T-helper 2 cell treated with Interferon-gamma antibody and Interleukin-4, amounts not matched to agents 100 ng/mL and 5 ng/mL, for 36 hours (primary cell): ENCODE data around the gene TCP1. TPM values are rescaled to one million over a fixed set of nuclear protein-coding genes. Genes with fewer than 3 reads are reported as not detected.
"Not testable (repeated sequence)": the region's sequence is repeated elsewhere in the genome, so short reads cannot be mapped to it uniquely, and the experiment has no call there.

Experiments used
- intact Hi-C: fragments of 100-400 bp; cut with micrococcal nuclease; formaldehyde crosslinking; loops from one replicate; pipeline ENCODE4 v1.15.1; 2023
- total RNA-seq: library from RNA; stranded (reverse); gene quantifications from 2 replicates; pipeline ENCODE4 v1.2.3, GENCODE V29; 2022

The TCP1 gene
- 282 and 290 TPM in 2 replicates for total RNA-seq

DNA sequence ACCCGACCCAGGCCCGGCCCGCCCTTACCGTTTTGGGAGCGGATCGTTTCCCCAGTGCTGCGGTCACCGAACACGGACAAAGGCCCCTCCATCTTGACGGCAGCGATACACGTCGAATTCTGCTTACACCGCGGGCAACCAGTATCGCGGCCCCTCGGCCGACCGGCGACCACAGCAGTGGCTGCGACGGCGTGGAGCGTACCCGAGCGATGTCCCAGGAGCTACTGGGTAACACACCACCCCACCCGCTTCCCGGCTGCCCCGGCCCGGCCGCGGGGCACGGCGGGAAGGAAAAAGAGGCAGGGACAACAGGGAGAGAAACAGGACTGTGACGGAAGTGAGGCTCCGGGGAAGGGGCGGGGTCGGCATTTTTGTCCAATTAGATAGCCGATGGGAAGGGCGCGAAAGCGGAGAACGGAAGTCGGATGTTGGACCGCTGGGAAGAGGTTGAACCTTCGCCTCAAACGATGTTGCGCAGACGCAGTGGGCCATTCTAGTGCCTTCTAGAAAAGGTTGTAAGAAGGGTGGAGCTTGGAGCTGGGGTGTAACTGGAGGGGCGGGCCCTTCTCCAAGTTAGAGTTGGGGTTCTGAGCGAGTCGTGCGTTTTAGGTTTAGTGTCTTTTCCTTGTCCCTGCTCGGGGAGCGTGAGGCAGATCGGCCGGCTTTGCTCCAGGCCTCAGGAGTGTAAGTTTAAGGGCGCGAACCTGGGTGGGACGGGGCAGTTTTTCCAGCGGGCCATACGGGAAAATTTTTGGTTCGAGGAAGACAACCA, at the start of gene TCP1:
Gene TCP1 (minus strand): TSS at position 226 of the 772 bp plus-strand sequence. CDS start 134 bp downstream, at position 92.
- intact Hi-C loops: loop anchor here (1.0 to 5.0 kb wide), 10 partner anchors 27 to 1483 kb away; partner anchors contain the start of genes ACAT2, AGPAT4, SOD2 and SYTL3

DNA sequence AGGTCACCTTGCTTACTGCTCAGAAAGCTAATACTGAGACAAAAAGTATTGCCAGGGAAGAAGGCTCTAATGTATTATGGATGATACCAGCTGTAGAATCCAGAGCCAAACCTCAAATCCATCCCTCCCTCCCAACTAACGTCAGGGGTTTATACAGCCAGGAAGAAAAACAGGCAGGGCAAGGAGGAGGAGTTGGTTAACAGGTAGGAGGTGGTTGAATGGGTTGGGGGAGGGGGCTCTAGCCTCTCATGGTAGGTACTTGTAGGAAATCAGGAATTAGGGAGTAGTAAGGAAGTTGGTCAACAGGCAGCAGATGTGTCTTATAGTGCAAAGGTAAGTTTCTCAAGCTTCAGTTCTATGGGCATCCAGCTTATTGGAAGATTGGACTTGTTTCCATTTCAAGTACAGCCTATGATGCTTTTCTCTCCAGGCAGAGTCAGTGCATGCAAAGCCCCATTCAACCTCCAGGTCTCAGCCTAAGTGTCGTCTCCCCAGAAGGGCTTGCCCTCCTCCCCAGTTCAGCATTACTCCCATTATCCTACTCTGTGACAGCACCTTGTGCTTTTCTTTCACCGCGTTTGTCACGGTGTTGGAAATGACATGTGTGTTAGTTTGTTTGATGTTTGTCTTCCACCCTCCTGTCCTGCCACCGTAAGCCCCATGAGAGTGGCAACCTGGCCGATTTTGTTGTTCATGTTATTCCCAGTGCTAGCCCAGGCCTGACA, 48.8 kb upstream of the TCP1 start:
- intact Hi-C loops: no loop called here

DNA sequence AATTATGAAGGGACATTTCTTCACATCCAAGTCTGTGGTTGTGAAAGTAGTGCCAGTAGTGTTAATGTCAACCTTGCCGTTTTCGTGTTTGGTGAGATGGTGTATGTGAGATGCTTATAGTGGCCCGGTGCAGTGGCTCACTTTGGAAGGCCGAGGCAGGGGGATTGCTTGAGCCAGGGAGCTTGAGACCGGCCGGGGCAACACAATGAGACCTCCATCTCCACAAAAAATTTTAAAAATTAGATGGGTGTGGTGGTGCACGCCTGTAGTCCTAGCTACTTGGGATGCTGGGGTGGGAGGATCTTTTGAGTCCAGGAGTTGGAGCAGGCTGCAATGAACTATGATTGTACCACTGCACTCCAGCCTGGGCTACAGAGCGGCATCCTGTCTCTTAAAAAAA, 48.1 kb upstream of the TCP1 start:
- intact Hi-C loops: no loop called here

DNA sequence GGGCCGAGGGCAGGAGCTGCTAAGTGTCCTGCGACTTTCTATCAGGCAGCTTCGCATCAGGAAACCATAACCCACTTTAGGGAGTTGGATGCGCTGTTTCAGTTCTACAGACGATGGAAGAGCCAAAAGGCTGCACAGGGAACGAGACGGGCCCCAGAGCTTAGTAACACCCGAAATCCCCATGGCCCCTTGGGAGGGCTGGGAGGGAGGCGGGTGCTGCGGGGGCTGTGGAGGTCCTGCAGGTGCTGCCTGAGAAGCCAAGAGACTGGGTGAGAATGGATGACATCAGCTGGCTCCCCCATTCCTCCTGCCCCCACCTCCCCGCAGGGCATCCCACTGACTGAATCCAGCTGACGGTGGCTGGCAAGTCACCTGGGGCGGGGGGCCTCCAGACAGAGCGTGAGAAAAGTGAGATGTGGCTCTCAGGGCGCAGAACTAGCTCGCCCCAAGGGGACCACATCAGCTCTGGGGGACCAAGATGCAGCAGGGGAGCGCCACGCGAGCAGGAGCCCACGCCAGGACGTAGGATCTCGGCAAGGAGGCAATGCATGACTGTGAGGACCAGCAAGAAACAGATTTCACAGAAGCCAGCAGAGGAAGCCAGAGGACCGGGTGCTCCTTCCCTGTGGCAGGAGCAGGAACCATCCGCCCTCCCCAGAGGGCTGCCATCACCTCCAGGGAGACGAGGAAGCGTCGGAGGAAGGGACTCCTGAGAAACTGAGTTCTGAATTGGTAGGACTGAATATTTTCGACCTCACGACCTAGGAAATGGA, 47.5 kb upstream of the TCP1 start:
- intact Hi-C loops: no loop called here

DNA sequence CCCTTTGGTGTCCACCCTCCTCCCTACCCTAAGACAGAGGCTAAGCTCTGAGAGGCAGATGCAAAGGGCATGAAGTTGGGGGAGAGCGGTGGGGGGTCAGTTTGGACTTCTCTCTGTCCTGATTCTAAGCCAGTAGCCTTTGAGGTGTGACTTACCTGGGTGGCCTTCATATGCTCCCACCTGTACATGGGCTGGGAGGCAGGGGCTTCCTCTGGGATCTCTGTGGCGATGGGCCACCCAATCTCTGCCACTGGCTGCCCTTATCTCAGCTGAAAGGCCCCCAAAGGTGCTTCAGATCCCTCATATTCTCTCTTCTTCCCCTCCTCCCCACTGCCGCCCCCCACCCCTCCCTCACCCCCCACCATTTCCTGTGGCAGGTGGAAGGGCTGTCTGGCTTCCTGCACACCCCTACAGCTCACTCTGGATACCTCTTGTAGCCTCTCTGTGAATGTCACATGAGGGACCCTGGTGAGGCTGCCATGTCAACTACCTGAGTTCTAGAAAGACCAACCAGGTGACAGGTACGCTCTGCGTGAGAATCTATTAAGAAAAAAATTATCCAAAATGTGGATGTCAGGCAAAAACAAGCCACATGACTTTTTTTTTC, 44.7 kb upstream of the TCP1 start:
- intact Hi-C loops: no loop called here

DNA sequence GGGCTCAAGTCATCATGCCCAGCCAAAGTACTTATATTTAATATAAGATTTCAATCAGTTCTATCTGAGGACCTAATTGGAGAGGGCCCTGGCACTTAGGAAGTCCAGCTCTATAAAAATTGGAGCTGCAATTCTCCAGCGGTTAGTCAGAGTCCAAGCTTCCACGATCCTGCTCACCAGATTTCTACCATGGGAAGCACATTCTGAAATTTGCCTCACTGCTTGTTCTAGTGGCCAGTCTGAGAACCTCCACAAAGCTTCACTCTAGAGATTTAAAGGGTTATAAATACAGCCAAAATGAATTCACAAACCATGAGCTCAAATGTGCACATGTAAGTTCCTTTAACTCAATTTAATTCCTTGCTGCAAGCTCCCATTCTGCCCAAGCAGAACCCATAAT, 44.2 kb upstream of the TCP1 start:
- intact Hi-C loops: no loop called here

DNA sequence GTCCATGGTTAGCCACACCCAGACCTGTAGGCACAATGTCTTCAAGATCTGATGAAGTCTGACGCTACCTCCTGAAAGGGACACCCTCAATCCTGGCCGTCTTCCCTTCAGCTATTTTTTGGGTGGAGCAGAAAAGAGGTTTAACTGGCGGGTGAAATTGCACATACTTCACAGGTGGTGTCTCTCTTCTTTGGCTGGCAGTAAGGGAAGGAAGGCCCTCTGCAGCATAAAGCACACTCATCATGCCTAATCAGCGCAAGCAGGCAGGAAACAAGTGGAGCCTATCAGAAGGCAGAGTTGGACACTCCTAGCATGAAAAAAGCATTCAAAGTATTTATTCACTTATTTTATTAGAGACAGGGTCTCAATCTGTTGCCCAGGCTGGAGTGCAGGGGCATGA, 43.5 kb upstream of the TCP1 start:
- intact Hi-C loops: no loop called here

DNA sequence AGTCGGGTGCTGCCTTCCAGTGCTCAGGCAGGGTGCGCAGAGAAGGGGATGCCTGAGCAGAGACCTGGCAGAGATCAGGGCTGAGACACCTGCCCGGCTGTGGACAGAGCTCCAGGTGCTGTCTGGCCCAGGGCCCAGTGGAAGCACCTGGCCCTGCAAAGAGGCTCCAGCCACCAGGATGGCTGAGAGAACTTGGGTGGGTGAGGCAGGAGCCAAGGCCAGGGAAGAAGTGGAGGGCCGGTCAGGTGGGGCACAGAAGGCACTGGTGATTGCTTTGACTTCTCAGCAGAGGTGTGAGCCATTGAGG, 41.9 kb upstream of the TCP1 start:
- intact Hi-C loops: no loop called here

DNA sequence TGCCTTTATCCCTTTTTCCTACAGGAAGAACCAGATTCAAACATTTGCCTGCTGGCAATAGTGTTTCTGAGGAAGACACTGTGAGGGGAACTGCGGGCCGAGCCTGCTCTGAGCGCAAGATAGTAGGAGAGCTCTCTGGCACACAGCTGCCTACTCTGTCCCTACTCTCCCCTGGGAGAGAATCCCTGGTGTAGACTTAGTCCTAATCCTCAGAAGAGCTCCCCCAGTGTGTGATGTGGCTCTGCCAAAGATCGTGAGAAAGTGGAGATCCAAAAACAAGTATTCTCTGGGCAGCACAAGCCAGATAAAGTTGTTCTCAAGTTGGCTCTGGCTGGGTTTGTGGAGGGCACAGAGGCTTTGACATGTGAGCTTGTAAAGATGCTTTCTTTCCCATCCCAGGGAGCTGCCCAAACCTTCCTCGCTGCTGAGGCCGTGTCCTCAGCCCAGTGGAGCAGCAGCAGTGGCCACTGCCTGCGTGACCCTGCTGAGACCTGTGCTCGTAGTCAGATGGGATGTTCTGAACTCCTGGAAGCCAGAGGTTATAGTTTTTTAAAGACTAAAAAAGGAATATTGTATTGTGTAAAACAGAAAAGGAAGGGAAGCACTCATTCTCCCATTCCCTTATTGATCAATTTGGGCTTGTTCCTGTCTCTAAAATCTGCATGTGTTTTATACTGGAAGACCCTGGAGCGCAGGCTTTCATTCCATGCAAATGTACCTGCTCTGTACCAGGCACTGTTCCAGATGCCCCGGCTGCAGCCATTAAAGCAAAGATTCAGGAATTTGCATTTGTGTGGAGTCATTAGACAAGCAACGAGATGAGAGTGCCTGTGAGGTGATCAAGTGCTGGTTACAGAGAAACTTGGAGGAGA, 41.3 kb upstream of the TCP1 start:
- intact Hi-C loops: no loop called here

DNA sequence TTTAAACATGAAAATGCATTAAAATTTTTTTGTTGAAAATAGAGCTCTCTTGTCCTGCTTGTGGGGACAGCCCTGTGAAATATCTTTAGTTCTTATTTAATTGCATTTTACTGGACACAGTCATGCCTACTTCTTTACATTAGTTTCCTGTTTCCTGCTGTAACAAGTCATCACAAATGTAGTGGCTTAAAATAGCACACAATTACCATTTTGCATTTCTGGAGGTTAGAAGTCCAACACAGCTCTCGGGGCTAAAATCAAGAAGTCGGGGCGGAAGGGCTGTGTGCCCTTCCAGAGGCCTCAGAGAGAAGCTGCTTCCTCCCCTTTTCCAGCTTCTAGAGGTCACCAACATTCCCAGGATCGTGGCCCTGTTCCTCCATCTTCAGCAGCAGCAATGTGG, 40.1 kb upstream of the TCP1 start:
- intact Hi-C loops: no loop called here

DNA sequence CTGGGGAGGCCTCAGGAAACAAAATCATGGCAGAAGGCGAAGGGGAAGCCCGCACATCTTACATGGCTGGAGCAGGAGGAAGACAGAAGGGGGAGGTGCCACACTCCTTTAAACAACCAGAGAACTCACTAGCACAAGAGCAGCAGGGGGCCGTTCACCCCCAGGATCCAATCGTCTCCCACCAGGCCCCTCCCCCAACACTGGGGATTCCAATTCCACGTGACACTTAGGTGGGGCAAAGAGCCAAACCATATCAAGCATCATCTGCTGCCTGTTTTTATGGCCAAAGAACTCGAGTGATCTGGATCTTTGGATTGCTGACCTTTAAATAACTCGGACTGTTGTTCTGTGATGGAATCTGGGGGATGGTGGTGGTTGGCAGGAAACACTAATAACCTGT, 38.7 kb upstream of the TCP1 start:
- intact Hi-C loops: no loop called here

DNA sequence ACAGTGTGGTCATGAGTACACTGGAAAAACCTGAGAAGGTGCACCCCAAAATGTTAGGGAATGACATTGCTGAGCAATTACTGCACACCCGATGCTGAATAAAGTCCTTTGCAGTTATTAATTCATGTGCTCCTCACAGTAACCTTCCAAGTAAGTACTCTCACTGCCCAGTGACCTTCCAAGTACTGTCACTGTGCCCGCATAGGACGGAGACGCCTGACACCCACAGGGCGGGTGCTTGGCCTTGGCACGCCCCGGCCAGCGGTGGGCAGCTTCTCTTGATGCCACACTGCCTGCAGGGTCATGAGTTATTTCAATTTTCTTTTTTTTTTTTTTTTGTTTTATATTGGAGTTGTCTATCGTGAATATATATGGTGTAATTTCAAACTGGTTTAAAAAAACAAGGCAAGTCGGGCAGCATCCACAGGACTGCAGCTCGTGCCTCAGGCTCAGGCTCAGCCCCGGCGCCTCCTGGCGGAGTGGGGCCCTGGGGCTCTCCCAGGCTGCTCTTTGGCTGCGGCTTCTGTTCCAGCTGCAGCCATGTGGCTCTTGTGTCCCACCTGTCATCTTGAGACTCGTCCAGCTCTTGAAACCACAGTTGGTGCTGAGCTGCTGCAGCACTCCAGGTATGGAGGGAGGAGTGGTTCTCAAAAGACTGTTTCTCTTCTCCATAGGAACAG, 37.7 kb upstream of the TCP1 start:
- intact Hi-C loops: no loop called here

DNA sequence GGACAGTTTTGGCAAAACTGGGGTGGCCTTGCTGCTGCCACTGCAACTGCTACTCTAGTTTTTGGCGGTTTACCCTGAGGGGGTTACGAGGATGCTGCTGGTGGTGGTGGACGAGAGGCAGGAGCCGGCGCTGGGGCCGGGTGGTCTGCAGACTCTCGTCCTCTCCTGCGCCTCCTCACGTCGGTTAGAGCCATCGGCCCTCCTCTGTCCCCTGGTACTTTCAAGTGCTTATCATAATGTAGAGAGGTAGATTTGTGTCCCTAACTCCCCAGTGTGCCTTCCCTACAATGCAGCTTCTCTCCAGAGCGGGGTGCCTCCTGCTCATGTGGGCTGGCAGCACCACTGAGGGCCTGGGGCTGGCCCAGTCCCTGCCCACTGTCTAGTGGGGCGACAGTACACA, 36.6 kb upstream of the TCP1 start:
- intact Hi-C loops: no loop called here

DNA sequence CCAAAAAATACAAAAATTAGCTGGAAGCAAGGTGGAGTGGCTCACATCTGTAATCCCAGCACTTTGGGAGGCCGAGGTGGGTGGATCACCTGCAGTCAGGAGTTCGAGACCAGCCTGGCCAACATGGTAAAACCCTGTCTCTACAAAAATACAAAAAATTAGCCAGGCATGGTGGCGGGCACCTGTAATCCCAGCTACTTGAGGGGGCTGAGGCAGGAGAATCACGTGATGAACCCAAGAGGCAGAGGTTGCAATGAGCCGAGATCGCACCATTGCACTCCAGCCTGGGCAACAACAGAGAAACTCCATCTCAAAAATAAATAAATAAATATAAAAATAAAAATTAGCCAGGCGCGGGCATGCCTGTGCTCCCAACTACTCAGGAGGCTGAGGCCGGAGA, 35.3 kb upstream of the TCP1 start:
- intact Hi-C loops: not testable (repeated sequence)

DNA sequence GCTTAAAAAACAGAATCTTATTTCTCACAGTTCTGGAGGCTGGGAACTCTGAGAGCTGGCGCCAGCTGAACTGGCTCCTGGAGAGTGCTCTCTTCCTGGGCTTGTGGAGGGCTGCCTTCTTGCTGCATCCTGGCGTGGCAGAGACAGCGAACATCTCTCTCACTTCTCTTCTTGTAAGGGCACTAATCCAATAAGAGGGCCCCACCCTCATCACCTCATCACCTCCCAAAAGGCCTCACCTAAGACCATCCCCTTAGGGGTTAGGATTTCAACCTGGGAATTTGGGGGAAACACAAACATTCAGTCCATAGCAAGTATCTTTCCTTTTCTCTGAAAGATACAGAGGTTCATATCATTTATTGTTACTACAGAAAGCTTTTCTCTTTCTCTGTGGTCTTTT, 34.6 kb upstream of the TCP1 start:
- intact Hi-C loops: no loop called here

DNA sequence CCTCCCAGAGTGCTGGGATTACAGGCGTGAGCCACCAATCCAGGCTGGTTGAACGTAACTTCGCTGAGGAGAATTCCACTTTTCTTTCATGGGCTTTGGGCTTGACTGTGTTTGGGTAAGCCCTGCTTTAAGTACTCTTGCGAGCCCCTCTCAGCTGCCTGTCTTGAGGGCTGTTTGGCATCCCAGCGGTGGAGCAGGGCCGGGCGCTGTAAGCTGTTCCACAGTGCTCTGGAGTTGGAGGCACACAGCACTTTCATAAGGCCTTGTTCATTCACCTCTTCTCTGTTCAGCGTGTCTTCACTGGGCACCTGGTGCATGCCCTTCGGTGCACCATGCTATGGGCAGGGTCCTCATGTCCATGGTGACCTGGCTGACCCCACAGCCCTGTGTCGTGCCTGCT, 32.3 kb upstream of the TCP1 start:
- intact Hi-C loops: no loop called here

DNA sequence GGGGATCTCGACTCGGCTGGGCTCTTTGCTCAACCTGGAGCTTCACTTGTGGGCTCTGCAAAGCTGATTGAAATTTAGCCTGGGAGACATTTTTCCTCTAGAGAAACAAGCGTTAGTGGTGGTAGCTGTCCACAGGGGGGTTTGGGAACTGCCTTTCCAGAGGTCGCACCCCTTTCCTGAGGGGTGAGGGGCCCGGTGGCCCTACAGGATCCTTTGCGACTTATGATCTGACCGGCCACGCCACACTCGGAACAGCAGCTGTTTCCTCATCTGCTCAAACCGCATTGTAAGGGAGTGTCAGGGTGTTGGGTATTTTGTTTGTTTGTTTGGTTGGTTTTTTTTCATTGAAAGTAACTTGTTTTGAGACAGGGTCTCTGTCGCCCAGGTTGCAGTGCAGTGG, 31.7 kb upstream of the TCP1 start:
- intact Hi-C loops: no loop called here

DNA sequence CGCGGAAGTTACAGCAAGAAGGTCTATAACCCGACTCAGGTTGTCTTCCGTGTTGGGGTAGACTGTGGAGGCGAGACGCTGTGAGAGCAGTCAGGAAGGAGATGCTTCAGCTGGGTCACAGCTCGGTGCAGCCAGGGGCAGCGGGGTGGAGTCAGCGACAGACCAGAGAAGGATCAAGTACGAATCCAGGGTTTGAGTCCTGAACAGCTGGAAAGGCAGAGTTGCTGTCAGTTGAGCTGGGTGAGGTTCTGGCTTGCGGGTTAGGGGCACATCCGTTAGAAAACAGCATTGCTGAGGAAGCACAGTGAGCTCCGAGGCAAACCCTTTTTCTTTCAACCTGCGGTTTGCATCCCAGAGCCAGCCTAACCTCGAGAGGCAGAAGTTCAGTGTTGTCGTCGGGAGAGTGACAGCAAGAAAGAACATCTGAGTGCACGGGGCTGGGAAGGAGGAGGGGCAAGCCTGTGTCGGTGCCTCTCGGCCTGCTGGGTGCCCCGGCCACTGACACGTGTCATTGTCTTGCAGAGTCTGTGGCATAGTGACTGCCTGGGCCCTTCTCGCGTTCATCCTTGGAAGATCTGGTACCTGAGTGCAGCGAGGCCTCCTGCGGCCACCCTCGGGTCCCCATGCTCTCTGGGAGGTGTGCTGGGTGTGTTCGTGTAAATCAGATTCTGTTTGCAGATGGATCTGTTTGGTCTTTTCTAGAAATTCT, 30.7 kb upstream of the TCP1 start:
- intact Hi-C loops: loop anchor here (1.0 kb wide), 1 partner anchor 31 kb away; the partner anchor contains the start of gene TCP1

DNA sequence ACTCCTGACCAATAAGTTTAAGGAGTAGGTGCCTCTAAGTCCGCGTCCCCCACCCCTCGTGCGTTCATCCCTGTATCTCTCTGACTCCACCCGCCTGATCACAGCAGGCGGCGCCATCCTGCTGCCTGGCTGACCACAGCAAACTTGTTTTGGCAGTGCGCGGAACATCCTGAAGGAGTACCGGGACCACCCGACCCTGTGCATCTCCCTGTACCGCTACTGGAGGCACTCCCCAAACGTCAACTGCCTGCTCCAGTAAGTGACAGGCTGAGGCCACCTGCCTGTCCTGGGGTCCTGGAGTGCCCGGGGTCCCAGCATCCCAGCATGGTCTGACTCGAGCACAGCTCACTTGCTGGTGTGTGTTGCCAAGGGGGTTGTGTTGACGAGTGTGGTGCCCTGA, 29.7 kb upstream of the TCP1 start:
- intact Hi-C loops: no loop called here
